ENCODE data around the gene KBTBD8. TPM values are rescaled to one million over a fixed set of nuclear protein-coding genes. Genes with fewer than 3 reads are reported as not detected.
A peak's percentile ranks its signal among the peaks of the same experiment; 100 is the strongest.

Gene KBTBD8
- total and polyA plus RNA-seq, 4 donors: 0.08 to 14.2 (median 1.3) TPM

DNA sequence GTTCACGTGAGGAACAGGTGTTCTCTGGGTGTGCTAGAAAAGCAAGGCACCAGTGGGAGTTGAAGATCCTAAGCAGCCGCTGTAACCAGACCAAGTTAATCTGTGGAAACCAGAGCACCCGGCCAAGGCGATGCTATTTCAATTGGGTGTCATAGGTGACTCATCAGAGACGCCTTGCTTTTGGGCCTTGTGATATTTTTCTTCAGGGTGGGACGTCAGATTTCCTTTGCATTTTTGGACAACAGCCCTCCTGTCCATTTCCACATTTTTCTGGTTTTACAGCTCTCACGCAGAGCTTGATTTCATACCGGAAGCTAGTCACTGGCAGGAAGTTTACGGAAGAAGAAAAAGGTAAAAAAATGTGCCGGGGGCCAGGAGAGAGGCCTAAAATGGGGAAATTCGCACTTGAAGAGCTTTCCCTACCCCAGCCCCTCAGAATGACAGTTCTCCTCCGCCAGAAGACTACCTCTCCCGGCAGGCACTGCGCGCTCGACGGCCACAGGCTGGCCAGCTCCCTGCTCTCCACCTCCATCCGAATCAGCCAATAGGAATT lies 471 bp upstream of the KBTBD8 start:
- peaks cover 0 to 13% (median 12%) of the 10 kb centered on the region in 4 donors for H3K4me1 ChIP-seq (ENCODE audit: control insufficient read depth in 4 of 4, insufficient read depth in 4 of 4, low read length in 3 of 4)
- TF ChIP-seq, protein P1, sequence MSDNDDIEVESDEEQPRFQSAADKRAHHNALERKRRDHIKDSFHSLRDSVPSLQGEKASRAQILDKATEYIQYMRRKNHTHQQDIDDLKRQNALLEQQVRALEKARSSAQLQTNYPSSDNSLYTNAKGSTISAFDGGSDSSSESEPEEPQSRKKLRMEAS (IDR thresholded peaks at IDR 0.05): no peak
- TF ChIP-seq RXRA (IDR thresholded peaks at IDR 0.05) (peak in 1 of 2 donors; percentile 31), SP1 (IDR thresholded peaks at IDR 0.05) (peak; percentile 85)
- no peak for DNase-seq (ENCODE audit: low spot score)
- no peaks in the 10 kb centered on the region for H3K27me3 ChIP-seq (ENCODE audit: control insufficient read depth in 4 of 4, insufficient read depth in 4 of 4, low read length in 3 of 4)
- H3K9ac ChIP-seq (ENCODE audit: low read depth in 1 of 2, low read length in 2 of 2): no peak overlapping the region
- no peaks in the 10 kb centered on the region for H3K36me3 ChIP-seq (ENCODE audit: control insufficient read depth in 4 of 4, insufficient read depth in 3 of 4, low read depth in 1 of 4, low read length in 3 of 4)
- WGBS: 9% methylated on average over 18 of the region's 18 CpGs
- H3K9me3 ChIP-seq (ENCODE audit: control insufficient read depth in 4 of 4, low read length in 3 of 4): no peaks in the 10 kb centered on the region
- no peak overlapping the region for H3K27ac ChIP-seq (ENCODE audit: low read depth in 1 of 2, low read length in 2 of 2)
- peak overlapping the region; percentile 21 to 64 (median 24) for H3K4me3 ChIP-seq (ENCODE audit: low read depth in 1 of 3, low read length in 3 of 3)

DNA sequence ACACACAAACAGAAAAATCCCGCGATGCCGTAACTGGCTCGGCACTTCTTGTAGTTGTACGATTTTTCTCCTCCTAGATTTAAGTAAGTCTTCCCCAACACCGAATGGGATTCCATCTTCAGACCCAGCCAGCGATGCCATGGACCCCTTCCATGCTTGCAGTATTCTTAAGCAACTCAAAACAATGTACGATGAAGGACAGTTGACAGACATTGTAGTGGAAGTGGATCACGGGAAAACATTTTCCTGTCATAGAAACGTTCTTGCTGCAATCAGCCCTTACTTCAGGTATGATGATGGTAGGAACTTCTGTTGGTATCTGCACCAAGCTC lies 763 bp downstream of the KBTBD8 start:
- peak overlapping the region; percentile 73 to 97 (median 92) for H3K4me3 ChIP-seq (ENCODE audit: low read depth in 1 of 3, low read length in 3 of 3)
- WGBS: 2% methylated on average over 10 of the region's 10 CpGs
- no peaks in the 10 kb centered on the region for H3K9me3 ChIP-seq (ENCODE audit: control insufficient read depth in 4 of 4, low read length in 3 of 4)
- H3K36me3 ChIP-seq (ENCODE audit: control insufficient read depth in 4 of 4, insufficient read depth in 3 of 4, low read depth in 1 of 4, low read length in 3 of 4): peaks cover 0 to 2% (median 0%) of the 10 kb centered on the region in 4 donors
- H3K27ac ChIP-seq (ENCODE audit: low read depth in 1 of 2, low read length in 2 of 2): peak overlapping the region in 1 of 2 donors; percentile 47
- TF ChIP-seq EGR1 (IDR thresholded peaks at IDR 0.05; ENCODE audit: low read depth in 2 of 2) (no peak), FOXA1 (IDR thresholded peaks at IDR 0.05) (no peak), JUND (IDR thresholded peaks at IDR 0.05) (no peak), TAF1 (conservative IDR thresholded peaks at IDR 0.05) (no peak), HNF4A (conservative IDR thresholded peaks at IDR 0.05) (no peak), GABPA (IDR thresholded peaks at IDR 0.05 in 1 of 2, conservative IDR thresholded peaks at IDR 0.05 in 1 of 2) (no peak), RAD21 (IDR thresholded peaks at IDR 0.05) (no peak), FOXA2 (IDR thresholded peaks at IDR 0.05) (no peak), HNF4G (IDR thresholded peaks at IDR 0.05) (no peak), YY1 (IDR thresholded peaks at IDR 0.05) (no peak), SP1 (IDR thresholded peaks at IDR 0.05) (no peak)
- TF ChIP-seq, protein P2, sequence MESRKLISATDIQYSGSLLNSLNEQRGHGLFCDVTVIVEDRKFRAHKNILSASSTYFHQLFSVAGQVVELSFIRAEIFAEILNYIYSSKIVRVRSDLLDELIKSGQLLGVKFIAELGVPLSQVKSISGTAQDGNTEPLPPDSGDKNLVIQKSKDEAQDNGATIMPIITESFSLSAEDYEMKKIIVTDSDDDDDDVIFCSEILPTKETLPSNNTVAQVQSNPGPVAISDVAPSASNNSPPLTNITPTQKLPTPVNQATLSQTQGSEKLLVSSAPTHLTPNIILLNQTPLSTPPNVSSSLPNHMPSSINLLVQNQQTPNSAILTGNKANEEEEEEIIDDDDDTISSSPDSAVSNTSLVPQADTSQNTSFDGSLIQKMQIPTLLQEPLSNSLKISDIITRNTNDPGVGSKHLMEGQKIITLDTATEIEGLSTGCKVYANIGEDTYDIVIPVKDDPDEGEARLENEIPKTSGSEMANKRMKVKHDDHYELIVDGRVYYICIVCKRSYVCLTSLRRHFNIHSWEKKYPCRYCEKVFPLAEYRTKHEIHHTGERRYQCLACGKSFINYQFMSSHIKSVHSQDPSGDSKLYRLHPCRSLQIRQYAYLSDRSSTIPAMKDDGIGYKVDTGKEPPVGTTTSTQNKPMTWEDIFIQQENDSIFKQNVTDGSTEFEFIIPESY (IDR thresholded peaks at IDR 0.05): no peak
- TF ChIP-seq, protein P3, sequence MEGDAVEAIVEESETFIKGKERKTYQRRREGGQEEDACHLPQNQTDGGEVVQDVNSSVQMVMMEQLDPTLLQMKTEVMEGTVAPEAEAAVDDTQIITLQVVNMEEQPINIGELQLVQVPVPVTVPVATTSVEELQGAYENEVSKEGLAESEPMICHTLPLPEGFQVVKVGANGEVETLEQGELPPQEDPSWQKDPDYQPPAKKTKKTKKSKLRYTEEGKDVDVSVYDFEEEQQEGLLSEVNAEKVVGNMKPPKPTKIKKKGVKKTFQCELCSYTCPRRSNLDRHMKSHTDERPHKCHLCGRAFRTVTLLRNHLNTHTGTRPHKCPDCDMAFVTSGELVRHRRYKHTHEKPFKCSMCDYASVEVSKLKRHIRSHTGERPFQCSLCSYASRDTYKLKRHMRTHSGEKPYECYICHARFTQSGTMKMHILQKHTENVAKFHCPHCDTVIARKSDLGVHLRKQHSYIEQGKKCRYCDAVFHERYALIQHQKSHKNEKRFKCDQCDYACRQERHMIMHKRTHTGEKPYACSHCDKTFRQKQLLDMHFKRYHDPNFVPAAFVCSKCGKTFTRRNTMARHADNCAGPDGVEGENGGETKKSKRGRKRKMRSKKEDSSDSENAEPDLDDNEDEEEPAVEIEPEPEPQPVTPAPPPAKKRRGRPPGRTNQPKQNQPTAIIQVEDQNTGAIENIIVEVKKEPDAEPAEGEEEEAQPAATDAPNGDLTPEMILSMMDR (IDR thresholded peaks at IDR 0.05; ENCODE audit: low read depth, low read length, missing input control): no peak
- TF ChIP-seq, protein P4, sequence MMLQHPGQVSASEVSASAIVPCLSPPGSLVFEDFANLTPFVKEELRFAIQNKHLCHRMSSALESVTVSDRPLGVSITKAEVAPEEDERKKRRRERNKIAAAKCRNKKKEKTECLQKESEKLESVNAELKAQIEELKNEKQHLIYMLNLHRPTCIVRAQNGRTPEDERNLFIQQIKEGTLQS (IDR thresholded peaks at IDR 0.05): no peak
- TF ChIP-seq, protein P1 (IDR thresholded peaks at IDR 0.05): no peak
- H3K9ac ChIP-seq (ENCODE audit: low read depth in 1 of 2, low read length in 2 of 2): peak overlapping the region; percentile 48 to 64
- H3K4me1 ChIP-seq (ENCODE audit: control insufficient read depth in 4 of 4, insufficient read depth in 4 of 4, low read length in 3 of 4): peaks cover 0 to 13% (median 12%) of the 10 kb centered on the region in 4 donors
- H3K27me3 ChIP-seq (ENCODE audit: control insufficient read depth in 4 of 4, insufficient read depth in 4 of 4, low read length in 3 of 4): no peaks in the 10 kb centered on the region
- DNase-seq (ENCODE audit: low spot score): no peak
